Heart left ventricle (tissue), 13 donors: ENCODE data around the gene G6PC3.

ENCODE experiments used
- POLR2A ChIP-seq, 2 donors: fragments of 450-650 bp; IDR thresholded peaks; one replicate each; pipeline ENCODE4 v1.6.1; 2017; ENCODE audit warnings: antibody characterized with exemption in 2 of 2, mild to moderate bottlenecking in 2 of 2, moderate library complexity in 2 of 2
- TF ChIP-seq, protein P1 (sequence below), 12 donors: fragments of 200-600 bp; sonication (generic) in 4 of 12; IDR thresholded peaks; one replicate each; pipeline versions ENCODE4 v1.5.0 to v1.8.0; 2018 to 2022; ENCODE audit warnings: antibody characterized with exemption in 12 of 12, mild to moderate bottlenecking in 5 of 12
- donor health status: ischemic (EF 13 %, LVEDD 7.1; RV severe dilation, severe dysfunction).
- donor health status: DM: no; HTN: yes; CAD: no.
- donor health status: DM: no; HTN: no; CAD: no.
- donor health status: ischemic (EF 25% LVEDD 6.9; RV normal size, moderate dysfunction).
- donor health status: ischemic (EF 25% LVEDD 5.7; RV mildly dilated, moderate dysfunction).
- donor health status: ischemic (EF 35%, LVEDD 5.7; RV mildly dilated, moderate dysfunction).
- donor health status: nonischemic (EF 11% LVEDD 7.7; RV severe dilation, severe dysfunction).
- donor health status: DM: yes; HTN: yes; CAD: no.
- donor health status: PGD.
- donor health status: ischemic (EF 29% LVEDD 5.4; RV normal size, mild dysfunction).
- donor health status: nonischemic (EF 23%, LVEDD 6.1; RV moderate dilation, normal function).

DNA sequence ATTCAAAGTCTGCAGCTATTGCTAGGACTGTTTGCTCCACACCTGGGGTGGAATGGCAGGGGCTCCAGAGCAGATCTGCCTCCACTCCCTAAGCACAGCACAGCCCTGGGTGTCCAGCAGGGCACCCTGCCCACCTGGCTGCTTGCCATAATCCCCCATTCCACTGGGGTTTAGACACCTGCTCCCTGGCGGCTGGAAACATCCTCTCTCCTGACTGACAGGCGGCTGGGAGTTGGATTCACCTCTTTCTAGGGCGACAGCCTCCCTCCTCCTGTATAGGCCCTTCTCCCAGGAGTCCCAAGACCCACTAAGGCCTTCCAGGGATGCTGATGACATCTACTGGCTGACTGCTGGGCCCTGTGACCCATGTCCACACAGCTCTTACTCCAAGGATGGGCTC, 34.9 kb downstream of the G6PC3 start:
- TF ChIP-seq, protein P1, sequence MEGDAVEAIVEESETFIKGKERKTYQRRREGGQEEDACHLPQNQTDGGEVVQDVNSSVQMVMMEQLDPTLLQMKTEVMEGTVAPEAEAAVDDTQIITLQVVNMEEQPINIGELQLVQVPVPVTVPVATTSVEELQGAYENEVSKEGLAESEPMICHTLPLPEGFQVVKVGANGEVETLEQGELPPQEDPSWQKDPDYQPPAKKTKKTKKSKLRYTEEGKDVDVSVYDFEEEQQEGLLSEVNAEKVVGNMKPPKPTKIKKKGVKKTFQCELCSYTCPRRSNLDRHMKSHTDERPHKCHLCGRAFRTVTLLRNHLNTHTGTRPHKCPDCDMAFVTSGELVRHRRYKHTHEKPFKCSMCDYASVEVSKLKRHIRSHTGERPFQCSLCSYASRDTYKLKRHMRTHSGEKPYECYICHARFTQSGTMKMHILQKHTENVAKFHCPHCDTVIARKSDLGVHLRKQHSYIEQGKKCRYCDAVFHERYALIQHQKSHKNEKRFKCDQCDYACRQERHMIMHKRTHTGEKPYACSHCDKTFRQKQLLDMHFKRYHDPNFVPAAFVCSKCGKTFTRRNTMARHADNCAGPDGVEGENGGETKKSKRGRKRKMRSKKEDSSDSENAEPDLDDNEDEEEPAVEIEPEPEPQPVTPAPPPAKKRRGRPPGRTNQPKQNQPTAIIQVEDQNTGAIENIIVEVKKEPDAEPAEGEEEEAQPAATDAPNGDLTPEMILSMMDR (IDR thresholded peaks at IDR 0.05): no peak
- TF ChIP-seq POLR2A (IDR thresholded peaks at IDR 0.05): no peak
